Mucosa of descending colon (tissue), 3 donors: Measurements from ENCODE around the gene SCLT1. TPM values are rescaled to one million over a fixed set of nuclear protein-coding genes. Genes with fewer than 3 reads are reported as not detected.

ENCODE experiments used
- ATAC-seq: fragments of 200-7000 bp; cut with Tn5 transposase; one replicate; pipeline ENCODE4 v1.9.1; 2020; ENCODE audit warnings: mild to moderate bottlenecking, moderate library complexity
- DNase-seq, 3 donors: peaks; one replicate each; pipeline ENCODE4 v3.0.0-alpha.2; 2020
- H3K36me3 ChIP-seq: fragments of 200-600 bp; one replicate; pipeline ENCODE4 v1.8.0; 2021; ENCODE audit warnings: low read depth, mild to moderate bottlenecking
- H3K4me1 ChIP-seq: fragments of 200-600 bp; one replicate; pipeline ENCODE4 v1.8.0; 2021; ENCODE audit warnings: low read depth, mild to moderate bottlenecking
- H3K4me3 ChIP-seq: fragments of 200-600 bp; one replicate; pipeline ENCODE4 v1.8.0; 2021; ENCODE audit warnings: mild to moderate bottlenecking
- H3K9me3 ChIP-seq: fragments of 200-600 bp; one replicate; pipeline ENCODE4 v1.8.0; 2021; ENCODE audit warnings: mild to moderate bottlenecking
- CTCF ChIP-seq: fragments of 200-600 bp; IDR thresholded peaks from one replicate; pipeline ENCODE4 v1.8.0; 2022; ENCODE audit warnings: antibody characterized with exemption, mild to moderate bottlenecking
- intact Hi-C, 2 donors: fragments of 100-400 bp; cut with DNase I in 1 of 2; cut with micrococcal nuclease in 1 of 2; formaldehyde crosslinking; loops; one replicate each; pipeline versions ENCODE4 v1.11.0 to v1.11.1; 2022; cut with DNase I, micrococcal nuclease
- total RNA-seq, 3 donors: library from RNA; stranded (reverse); fragmentation: NEBNext Ultra II Directional in 2 of 3; extraction: Animal tissue kit (Norgen Biotek cat#: 25700) in 2 of 3; gene quantifications; one replicate each; pipeline versions ENCODE4 v1.2.1 to v1.2.4, GENCODE V29; 2021 to 2023
- donor health status: DM: no; HTN: no; CAD: no; lungs with moderate emphysema.
- donor health status: DM: no; HTN: no; CAD: no.
- donor health status: DM: no; HTN: yes; CAD: no.

Gene SCLT1
- total RNA-seq, 3 donors from 2014 or later, result 11.7 to 16.8 (median 12.9) TPM

GRCh38 chr4:128957459-128957858 is 135.9 kb downstream of the SCLT1 start:
- no peak for ATAC-seq
- Histone ChIP-seq H3K4me3 (no peak overlapping the region), H3K9me3 (no peaks in the 10 kb centered on the region), H3K36me3 (no peaks in the 10 kb centered on the region), H3K4me1 (no peaks in the 10 kb centered on the region)
- intact Hi-C loops, result no loop called here
- TF ChIP-seq CTCF, result no peak
- no peak for DNase-seq

- intact Hi-C loops, result no loop called here
- Histone ChIP-seq H3K4me1 (no peaks in the 10 kb centered on the region), H3K36me3 (no peaks in the 10 kb centered on the region), H3K4me3 (no peak overlapping the region), H3K9me3 (no peaks in the 10 kb centered on the region)
- ATAC-seq, result no peak
- DNase-seq, result no peak
- TF ChIP-seq CTCF, result no peak
Observed at GRCh38 chr4:128955751-128956150, 137.6 kb downstream of the SCLT1 start.

DNA sequence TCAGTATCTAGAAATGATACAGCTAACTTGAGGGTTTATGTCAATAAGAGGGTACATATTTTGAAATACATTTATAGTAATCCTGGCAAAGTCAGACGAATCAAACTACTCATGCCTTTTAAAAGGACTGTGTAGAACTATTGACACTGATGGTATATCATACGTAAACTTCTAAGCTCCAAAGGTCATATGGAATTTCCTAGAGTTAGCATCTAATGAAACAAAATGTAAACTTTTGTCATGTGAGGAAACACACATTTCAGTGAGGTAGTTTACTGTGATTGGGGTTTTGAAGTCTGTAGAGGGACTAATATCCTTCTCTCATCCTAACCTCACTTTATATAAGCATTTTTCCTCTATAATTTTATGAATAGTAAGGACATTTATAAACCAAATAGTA is 138.4 kb downstream of the SCLT1 start:
- Histone ChIP-seq H3K9me3 (no peaks in the 10 kb centered on the region), H3K4me1 (no peaks in the 10 kb centered on the region), H3K36me3 (no peaks in the 10 kb centered on the region), H3K4me3 (no peak overlapping the region)
- ATAC-seq (no peak), DNase-seq (no peak)
- no peak for TF ChIP-seq CTCF
- intact Hi-C loops, result no loop called here

DNA sequence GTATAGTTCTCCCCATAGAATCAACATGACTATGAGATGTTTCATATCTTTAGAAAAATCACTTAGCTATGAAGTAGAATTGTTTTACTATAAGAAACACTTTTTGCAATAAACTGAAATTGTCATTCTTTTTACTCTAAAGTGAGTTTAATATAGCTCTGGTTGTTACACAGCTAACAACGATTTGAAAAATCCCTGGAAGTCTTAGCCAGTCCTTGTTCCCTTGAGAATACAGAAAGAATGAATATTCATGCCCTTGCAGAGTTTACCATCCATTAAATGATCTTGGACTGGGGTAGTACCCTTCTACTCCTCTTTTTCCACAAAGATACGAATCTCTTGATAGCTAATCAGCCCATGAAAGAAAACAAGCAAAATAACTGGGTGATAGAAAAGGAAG is 142.0 kb downstream of the SCLT1 start:
- no peaks in the 10 kb centered on the region for H3K4me1 ChIP-seq
- no peaks in the 10 kb centered on the region for H3K36me3 ChIP-seq
- DNase-seq (no peak), ATAC-seq (no peak)
- intact Hi-C loops, result no loop called here
- no peaks in the 10 kb centered on the region for H3K9me3 ChIP-seq
- H3K4me3 ChIP-seq, result no peak overlapping the region
- no peak for TF ChIP-seq CTCF

- DNase-seq (no peak), ATAC-seq (no peak)
- H3K4me1 ChIP-seq, result no peaks in the 10 kb centered on the region
- intact Hi-C loops, result no loop called here
- TF ChIP-seq CTCF, result no peak
- H3K36me3 ChIP-seq, result no peaks in the 10 kb centered on the region
- H3K9me3 ChIP-seq, result no peaks in the 10 kb centered on the region
- no peak overlapping the region for H3K4me3 ChIP-seq
Observed at GRCh38 chr4:128950796-128951195, 142.5 kb downstream of the SCLT1 start.

DNA sequence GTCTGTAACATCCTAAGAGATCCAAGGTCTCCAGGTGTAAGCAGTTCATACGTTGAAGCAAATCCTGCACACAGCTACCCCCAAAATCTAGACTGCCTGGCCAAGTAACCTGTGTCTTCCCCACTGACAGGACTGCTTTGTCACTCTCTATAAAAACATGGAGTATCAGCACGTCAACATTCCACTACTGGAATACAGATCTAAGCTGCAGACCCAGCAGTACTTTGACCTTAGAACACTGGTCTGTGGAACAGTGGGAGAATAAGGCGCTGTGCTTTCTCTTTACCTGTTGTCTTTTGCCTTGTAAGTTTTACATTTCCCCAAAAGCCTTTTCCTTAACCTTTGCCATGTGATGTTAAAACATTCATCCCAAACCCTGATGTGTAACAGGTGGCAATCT is 146.4 kb downstream of the SCLT1 start:
- DNase-seq (no peak), ATAC-seq (no peak)
- TF ChIP-seq CTCF, result no peak
- no peak overlapping the region for H3K4me3 ChIP-seq
- H3K4me1 ChIP-seq, result no peaks in the 10 kb centered on the region
- intact Hi-C loops, result no loop called here
- H3K9me3 ChIP-seq, result no peaks in the 10 kb centered on the region
- no peaks in the 10 kb centered on the region for H3K36me3 ChIP-seq
